KBM-7 (cell line): ENCODE results near the gene MLST8.
"Not testable (repeated sequence)": the region's sequence is repeated elsewhere in the genome, so short reads cannot be mapped to it uniquely, and the experiment has no call there.

ENCODE experiments used
- DNase-seq: peaks from one replicate; pipeline ENCODE4 v3.0.0-alpha.2; 2015
- in situ Hi-C: fragments of 300-500 bp; cut with MboI; formaldehyde crosslinking; loops from 2 replicates; pipeline ENCODE4 v1.14.3; 2020; ENCODE audit warnings: low sequenced_read_pairs, low pct_unique_long_range_greater_than_20kb, mixed read lengths

MLST8 gene

DNA sequence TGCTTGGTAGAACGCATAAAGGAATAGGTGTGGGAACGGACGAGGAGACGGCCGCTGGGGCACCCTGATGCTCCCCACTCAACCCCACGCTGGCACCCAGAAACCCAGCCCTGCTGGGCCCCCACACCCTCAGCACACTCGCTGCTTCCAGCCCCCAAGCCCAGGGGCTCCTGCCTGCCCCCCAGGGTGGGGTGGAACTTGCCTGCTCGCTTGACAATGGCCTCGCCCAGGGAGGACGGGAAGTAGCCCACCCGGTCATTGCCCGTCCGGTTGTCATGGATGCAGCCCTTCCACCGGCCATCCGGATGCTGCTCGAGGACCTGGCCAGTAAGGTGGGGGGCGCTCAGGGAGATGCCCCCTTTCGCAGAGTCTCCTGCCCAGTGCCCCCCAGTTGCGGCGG is 18.7 kb upstream of the MLST8 start:
- in situ Hi-C loops = no loop called here
- no peak for DNase-seq

DNA sequence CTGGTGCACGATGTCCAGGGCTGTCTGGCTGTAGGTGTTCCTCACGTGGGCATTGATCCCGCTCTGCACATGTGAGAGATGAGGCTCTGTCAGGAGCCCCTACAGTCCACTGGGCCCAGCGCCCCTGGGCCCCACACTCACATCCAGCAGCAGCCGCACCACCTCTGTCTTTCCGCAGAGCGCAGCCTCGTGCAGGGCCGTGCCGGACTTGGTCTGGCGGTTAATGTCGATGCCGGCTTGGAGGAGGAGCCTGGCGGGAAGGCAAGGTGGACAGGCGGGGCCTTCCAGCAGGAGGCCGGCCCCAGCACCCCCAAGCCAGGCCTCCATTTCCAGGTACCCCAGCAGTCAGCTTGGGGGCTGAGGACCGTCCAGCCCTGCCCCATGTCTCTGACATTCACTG is 18.0 kb upstream of the MLST8 start:
- in situ Hi-C loops = no loop called here
- DNase-seq = no peak

DNA sequence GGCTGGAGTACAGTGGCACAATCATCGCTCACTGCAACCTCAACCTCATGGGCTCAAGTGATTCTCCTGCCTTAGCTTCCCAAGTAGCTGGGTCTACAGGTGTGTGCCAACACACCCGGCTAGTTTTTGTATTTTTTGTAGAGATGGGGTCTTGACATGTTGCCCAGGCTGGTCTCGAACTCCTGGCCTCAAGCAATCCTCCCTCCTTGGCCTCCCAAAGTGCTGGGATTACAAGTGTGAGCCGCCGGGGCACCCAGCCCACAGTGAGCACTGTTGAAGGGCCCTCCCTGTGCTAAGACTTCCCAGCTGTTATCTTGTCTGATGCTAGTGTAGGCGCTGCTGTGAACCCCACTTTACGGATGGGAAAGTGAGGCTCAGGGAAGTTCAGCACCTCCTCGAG is 16.9 kb upstream of the MLST8 start:
- DNase-seq = no peak
- in situ Hi-C loops = no loop called here

DNA sequence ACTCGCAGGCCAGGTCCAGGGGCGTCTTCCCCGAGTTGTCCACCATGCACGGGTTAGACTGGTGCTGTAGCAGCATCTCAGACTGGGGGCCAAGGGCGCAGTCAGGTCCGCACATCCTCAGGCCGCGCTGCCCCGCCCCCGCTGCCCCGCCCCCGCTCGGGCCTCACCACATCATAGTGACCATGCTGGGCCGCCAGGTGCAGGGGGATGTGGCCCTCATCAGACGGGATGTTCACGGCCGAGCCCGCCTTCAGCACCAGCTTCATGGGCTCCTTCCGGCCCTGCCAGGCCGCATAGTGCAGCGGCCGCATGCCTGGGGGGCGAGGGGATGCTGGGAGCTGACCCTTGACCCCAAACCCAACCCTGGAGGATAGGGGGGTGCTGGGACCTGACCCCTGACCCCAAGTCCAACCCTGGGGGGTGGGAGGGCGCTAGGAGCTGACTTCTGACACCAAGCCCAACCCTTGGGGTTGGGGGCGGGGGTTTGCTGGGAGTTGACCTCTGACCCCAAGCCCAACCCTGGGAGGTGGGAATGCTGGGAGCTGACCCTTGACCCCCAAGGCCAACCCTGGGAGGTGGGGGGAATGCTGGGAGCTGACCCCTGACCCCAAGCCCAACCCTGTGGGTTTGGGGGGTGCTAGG is 15.9 kb upstream of the MLST8 start:
- DNase-seq = no peak
- in situ Hi-C loops = no loop called here

DNA sequence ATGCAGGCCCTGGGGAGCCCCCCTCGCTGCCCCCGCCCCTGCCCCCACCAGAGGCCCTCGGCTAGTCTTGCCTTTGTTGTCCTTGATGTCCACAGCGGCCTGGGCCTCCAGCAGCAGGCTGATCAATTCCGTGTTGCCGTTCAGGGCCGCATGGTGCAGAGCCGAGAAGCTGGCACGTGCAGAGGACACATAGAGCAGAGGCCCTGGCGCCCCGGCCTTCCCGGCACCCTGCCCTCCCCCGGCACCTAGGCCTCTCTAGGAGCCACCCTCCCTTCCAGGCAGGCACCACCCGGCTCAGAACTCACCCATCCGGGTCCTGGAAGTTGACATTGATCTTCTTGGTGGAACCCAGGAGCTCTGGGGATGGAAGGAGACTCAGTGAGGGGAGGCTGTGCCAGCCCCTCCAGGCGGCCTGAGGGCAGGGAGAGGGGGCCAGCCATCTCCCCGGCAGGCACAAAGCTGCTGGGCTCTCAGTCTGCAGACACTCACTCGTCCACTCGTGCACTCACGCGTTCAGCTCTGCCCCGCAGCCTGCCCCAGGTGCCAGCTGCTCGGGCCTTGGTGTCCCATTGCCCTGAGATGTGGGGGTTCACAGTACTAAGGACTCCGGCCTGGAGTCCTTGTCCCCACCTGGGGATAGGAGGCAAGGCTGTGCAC is 15.1 kb upstream of the MLST8 start:
- no peak for DNase-seq
- in situ Hi-C loops = no loop called here

DNA sequence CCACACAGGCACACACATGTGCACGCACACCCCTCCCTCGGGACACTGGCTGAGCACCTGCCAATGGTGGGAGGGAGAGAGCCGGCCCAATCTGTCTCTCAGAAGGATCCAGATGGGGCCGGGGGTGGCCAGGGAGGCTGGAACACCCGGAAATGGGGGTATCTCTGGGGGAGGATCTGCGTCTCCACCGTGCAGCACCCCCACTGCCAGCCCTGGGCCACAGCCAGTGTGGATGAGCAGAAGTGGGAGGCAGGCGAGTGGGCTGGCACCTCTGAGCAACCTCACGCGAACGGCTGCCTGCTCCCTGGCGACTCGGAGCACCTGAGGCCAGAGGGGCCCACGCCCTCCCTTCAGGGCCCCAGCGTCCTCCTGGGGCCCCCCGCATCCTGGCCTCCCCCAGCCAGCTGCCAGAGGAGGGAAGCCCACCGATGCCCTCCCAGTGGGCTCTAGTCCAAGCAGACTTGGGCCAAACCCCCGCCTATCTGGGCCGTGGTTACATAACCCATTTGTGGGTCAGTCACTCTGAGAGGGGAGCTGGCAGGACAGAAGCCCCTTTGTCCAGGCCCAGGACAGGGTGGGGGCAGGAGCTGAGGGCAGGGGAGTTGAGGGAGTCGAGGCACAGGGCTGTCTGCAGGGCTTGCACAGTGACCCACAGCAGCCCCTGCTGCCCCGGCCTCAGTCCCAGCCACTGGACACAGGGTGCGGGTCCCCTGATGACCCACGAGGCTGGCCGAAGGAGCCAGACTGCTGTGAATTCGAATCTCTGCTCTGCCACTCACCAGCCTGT is 14.4 kb upstream of the MLST8 start:
- no peak for DNase-seq
- in situ Hi-C loops = no loop called here

DNA sequence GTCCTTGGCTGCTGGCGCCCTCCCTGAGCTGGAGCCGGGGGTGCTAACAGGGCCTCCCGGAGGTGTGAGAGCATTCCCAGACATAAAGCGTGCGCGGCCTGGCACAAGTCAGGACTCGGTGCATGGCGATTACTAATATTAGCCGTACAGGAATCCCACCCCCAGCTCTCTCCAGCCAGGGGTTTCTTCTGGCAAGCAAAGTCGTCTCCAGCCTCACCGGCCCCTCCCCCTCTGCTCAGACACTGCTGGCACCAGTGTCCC is 13.9 kb upstream of the MLST8 start:
- DNase-seq = no peak
- in situ Hi-C loops = no loop called here

DNA sequence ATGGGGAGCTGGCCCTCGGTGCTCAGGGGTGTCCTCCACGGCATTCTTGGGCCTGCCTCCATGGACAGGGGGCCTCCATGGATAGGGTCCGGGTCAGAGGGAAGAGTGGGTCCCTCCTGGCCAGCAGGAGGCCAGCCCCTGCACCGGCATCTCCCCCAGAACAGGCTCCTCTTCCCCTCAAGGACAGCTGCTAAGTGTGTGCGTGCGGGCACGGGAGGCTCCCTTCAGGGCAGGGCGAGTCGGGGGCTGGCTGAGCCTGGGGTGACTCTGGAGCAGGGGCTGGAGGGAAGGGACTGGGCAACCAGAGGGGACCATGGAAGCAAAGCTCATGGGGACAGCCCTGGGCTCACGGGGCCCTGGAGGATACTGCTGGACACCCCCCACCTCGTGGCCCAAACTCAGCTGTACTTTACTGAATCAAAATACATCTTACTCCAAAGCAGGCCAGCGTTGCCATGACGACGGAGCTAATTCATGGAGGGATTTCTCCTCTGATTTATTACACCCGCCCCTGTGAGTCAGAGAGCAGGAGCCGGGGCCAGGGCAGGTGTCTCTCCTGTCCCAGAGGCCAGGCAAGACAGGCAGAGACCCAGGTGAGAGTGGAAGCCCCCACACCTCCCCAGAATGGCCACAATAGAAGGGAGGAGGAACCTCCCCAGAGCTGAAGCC is 11.0 kb upstream of the MLST8 start:
- in situ Hi-C loops = no loop called here
- DNase-seq = no peak

DNA sequence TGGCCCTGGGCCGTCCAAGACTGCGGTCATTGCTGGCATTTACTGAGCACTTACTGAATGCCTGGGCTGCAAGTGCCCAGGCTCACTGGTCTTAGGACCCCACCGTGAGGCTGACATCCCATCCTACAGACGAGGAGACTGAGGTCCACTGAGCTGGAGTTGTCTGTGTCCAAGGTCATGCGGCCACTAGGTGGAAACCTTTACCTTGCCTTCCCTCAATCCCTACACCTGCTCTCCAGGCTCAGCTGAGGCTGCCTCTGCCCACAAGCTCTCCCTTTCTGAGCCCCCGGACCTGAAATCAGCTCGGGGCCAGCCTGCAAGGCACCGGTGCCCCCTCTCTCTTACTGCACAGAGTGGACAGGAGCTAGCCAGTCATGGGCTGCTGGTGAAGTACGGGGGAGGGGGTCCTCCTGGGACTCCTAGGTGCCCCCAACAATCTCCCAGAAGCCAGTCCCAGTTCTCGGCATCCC is 10.4 kb upstream of the MLST8 start:
- in situ Hi-C loops = no loop called here
- peak; percentile 69 for DNase-seq

DNA sequence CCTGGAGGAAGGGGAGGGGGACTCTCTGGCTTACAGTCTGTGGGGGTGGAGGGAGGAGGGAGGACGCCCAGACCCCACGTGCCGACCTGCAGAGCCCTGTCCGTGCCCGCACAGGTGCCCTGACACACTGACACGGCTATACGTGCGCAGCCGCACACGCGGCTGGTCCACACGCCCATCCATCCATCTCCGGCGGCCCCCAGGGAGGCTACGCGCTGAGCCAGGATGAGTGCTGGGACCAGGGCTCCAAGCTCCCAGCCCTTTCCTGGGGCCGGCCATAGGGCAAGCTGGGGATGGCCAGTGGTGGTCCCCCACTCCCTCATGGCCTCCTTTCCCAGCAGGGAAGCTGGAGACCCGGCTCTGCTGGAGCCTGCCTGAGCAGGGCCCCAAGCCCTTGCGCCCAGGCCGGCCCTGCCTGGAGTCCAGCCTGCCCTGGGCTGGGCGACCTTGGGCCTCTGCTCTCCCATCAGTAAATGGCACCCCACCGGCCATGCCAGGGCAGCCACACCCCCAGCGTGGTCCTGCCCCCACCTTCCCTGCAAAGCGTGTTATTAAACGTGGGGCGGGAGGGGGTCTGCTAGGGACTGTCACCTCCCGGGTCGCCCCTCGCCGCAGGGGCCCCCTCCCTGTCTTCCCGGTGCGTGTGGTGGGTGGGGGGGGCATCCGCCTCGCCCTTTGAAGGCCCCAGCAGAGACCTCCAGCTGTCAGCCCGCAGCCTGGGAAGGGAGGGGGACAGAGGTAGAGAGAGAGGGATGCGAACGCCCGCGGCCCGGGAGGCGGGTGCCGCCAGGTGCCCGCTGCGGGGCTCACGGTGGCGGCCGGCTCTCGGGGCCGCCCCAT is 9.7 kb upstream of the MLST8 start:
- in situ Hi-C loops = no loop called here
- DNase-seq = no peak

DNA sequence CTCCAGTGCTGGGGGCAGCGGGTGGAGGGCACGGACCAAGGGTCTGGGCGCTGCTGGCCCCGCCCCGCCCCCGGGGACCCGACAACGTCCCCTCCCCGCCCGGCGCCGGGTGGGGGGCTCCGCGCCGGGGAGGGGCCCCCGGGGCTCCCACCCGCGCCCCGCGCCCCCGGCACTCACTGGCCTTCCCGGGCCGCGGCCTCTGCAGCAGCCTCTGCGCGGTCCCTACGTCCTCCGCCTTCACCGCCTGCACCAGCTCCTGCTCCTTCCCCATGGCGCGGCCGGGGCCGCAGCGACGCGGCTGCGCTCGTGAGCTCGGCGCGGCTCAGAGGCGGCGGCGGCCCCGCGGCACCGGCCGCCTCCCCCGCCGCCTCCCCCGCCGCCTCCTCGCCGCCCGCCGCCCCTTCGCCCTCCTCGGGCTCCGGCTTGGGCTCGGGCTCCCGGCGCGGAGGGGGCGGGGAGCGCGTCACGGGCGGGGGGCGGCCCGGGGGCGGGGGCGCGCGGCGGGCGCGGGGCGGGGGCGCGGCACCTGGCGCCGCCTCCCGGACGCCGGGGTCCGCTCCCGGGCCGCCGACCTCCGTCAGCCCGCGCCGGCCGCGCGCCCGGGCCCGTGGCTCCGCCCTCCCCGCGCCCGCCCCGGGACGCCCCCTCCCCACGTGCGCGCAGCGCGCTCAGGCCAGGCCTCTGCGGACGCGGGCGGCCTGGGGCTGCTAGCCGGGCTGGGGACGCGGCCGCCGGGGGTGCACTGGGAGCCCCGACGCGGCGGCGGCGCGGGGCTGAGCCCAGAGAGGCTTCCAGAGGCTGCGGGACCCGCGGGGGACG is 8.9 kb upstream of the MLST8 start, which contains the start of gene CASKIN1:
Gene CASKIN1, minus strand, starts transcription at position 444 of the 819 bp plus-strand sequence. Its CDS starts 173 bp downstream, at position 271.
- DNase-seq = no peak
- in situ Hi-C loops = no loop called here

DNA sequence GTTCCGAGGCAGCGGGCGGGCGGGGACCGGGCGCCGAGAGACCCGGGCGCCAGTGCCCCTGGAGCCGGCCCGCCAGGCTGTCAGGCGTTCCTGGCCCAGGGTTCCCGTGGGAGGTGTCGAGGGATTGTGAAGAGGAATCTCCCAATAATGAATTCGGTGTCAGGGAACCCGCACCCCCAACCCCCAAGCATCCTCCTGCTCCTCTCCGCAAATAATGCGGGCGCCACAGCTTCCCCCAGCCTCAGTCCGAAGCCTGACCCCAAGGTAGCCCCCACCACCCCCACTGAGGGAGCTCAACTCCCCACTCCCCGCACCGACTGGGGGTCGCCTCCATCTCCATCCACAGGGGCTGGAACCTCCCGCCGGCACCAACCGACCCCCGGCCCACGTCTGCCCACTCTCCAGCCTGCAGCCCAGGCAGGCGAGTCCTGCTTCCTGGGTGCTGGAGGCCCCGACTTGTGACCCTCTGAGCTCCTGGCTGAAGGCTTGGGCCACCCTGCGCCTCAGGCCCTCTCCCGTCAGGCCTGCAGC is 8.2 kb upstream of the MLST8 start:
- DNase-seq = no peak
- in situ Hi-C loops = no loop called here

DNA sequence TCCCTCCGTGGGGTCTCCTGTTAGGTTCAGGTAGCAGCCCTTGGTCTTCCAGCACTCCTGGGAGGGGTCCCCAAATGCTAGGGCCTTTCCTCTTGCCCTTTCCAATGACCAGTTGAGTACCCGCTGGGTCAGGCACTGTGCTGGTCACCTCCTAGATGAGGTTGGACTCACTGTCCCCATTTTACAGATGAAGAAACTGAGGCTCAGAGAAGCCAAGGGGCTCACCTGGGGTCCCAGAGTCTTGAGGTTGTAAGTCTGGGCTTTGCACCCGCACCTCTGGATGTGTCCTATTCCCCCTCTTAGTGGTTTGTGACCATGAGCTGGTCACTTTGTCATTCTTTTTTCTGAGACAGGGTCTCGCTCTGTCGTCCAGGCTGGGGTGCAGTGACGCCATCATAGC is 7.5 kb upstream of the MLST8 start:
- in situ Hi-C loops = no loop called here
- no peak for DNase-seq

DNA sequence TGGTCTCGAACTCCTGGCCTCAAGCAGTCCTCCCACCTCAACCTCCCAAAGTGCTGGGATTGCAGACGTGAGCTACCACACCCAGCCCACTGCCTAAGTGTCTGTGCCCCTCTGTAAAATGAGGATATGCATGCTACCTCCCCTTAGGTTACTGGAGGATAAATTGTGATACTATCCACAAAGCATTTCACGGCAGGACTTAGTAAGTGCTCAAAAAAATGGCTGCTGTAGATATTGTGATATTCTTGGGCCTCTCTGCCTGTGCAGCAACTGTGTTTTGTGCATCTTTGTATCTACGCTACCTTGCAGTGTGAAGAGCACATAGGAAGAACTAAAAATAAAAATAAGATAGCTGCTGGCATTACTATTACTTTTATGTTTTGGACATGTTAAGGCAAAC is 7.0 kb upstream of the MLST8 start:
- DNase-seq = no peak
- in situ Hi-C loops = no loop called here

DNA sequence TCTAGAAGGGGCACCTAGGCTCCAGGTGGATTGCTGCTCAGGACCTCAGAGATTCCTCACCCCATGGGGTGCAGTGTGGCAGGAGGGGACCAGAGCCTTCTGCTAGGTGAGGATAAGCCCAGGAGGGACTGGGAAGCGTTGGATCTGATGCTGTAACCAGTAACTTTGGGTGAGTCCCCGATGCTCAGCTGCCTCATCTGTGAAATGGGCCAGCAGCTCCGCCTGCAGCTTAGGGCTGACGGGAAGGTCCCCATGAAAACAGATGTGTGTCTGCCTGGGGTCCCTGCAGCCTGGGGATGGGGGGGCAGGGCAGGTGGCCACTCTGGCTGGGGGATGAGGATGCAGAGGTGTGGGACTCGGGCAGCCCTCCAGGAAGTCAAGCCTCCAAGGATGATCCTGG is 6.2 kb upstream of the MLST8 start:
- DNase-seq = no peak
- in situ Hi-C loops = no loop called here

DNA sequence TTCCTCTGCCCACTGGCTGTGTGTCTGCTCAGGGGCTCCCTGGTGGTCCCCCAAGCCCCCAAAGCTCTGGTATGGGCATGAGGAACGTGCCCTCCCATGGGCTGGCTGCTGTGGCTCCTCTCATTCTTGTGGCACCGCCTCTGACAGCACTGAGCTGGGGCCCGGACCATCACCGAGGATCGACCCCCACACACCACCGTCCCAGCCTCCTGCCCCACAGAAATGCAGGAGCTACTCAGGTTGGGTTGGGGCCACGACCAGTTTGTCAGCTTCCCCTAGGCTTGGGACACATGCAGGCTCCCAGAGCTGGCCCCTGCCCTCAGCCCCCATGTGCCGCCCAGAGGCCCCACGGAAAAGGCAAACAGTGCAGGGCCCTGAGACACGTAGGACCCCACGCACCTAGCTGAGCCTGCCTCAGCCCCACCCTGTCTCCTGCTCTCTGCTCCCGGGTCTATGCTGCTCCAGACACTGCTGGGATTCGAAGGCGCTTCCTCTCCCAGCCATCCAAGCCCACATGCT is 5.6 kb upstream of the MLST8 start:
- in situ Hi-C loops = no loop called here
- no peak for DNase-seq

DNA sequence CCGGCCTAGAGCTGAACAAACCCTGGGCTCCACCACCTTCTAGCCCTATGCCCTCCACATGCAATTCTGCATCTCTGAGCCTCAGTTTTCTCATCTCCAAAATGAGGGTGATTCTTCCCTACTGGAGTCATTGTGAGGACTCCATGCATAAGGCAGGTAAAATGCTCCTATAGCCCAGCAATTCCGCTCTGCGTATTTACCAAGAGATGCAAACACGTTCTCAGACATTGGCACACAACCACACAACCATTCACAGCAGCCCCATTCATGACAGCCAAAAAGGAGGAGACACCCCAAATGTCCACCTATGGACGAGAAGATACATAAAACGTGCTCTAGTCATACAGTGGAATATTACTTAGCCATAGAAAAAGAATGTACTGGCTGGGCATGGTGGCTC is 4.9 kb upstream of the MLST8 start:
- no peak for DNase-seq
- in situ Hi-C loops = no loop called here

DNA sequence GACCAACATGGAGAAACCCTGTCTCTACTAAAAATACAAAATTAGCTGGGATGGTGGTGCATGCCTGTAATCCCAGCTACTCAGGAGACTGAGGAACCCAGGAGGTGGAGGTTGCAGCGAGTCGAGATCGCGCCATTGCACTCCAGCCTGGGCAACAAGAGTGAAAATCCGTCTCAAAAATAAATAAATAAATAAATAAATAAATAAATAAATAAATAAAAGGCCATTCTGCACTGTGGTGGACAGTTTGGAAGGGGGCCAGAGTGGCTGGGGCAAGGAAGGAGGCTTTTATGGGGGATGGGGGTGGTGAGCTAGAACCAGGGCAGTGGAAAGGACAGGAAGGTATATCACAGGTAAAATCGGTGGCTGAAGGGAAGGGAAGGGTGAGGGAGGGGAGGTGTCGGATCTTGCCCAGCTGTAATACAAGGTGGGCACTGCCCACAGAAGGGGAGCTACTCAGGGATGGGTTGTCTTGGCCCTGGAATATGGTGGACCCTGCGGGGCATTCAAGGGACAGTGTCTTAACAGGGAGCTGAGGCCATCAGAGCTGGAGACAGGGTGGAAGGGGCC is 2.0 kb upstream of the MLST8 start:
- in situ Hi-C loops, DNase-seq: not testable (repeated sequence)
